ENCODE results near the gene NUTM2G. TPM values are rescaled to one million over a fixed set of nuclear protein-coding genes. Genes with fewer than 3 reads are reported as not detected.
"Not testable (repeated sequence)": the region's sequence is repeated elsewhere in the genome, so short reads cannot be mapped to it uniquely, and the experiment has no call there.

Gene NUTM2G
- total RNA-seq (ENCODE audit: insufficient read depth, low replicate concordance), result 0.48 TPM

DNA sequence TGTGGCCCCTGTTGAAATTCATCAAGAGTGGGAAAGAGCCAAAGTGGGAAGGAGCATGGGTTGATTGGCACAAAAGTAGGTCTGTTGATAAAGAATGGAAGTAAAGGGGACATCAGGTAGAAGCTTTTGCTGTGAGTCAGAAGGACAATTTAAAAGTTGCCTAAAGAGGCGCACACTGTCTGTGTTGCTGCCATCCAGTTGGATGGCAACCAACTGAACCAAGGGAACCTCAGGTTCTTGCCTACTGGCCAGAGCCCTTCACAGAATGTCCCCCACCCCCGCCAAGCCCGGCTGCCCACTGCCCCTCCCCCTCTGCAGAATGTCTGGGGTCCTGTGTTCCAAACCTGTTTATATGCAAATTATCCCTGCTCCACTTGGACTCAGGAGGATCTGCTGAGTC lies at the start of gene NUTM2G:
Gene NUTM2G (plus strand): TSS at position 301 of the 400 bp plus-strand sequence. CDS start 182 bp downstream, outside the sequence.
- DNase-seq (ENCODE audit: low spot score), result not testable (repeated sequence)

DNA sequence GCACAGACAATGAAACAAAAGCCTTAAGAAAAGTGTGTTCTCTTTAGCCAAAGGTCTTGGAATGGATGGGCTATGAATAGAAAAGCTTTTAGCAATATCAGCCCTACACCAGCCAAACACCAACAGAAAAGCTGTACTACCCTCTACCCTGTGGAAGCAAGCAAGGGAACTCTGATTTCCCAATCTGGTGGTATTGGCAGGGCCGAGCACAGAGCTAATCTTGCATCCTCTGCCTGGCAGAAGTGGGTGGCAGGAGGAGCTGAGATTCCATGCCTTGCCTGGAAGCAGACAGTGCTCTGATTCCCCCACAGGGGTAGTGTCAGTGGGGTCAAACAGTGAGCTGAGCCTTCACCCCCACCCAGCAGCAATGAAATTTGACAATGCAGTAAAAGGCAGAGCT lies 44.7 kb upstream of the NUTM2G start:
- DNase-seq (ENCODE audit: low spot score), result no peak

DNA sequence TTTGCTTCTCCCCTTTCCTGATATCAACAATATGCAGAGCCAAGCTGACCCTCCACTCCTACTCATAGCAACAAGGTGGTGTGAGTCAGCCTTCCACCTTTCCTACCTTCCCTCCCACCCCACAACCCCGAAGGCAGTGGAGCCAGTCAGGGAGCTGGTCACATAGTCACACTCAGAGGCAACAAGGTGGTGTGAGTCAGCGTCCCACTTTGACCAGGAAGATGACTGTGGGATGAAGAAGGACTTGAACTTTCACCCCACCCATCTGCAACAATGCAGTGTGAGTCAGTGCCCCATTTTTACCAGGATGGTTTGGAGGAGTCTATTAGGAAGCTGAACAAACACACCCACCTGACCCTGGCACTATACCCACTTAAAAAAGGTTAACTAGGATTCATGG lies 44.2 kb upstream of the NUTM2G start:
- DNase-seq (ENCODE audit: low spot score), result no peak

DNA sequence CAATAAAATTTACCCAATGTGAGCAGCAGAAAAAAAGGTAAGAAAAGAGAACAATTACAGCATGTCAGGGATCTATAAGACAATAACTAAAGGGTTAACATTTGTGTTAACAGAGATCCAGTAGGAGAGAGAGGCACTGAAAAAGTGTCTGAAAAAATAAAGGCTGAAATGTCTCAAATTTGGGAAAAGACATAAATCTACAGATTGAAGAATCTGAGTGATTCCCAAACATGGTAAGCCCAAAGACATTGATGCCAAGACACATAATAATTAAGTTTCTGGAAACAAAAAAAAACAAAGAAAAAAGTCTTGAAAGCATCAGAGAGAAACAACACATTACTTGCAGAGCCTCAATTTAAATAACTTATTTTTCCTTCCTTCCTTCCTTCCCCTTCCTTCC lies 43.2 kb upstream of the NUTM2G start:
- DNase-seq (ENCODE audit: low spot score), result no peak

DNA sequence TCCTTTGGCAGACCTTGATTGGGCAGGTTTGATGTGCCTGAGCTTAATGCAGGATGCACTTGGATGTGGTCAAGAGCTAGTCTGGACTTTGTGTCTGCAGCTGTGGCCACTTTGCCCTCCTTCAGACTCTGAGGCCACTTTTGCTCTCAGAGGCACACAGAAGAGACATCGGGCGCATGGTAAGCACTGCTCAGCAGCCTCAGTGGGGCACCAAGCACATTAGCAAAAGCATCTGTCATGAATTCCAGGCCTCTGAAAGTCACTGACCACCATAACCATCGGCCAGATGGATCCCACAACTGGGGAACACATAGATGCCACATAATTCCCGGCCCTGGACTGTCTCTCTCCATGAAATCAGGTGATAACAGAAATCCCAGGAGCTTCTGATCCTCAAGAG lies 40.1 kb upstream of the NUTM2G start:
- peak; percentile 66 for DNase-seq (ENCODE audit: low spot score)

DNA sequence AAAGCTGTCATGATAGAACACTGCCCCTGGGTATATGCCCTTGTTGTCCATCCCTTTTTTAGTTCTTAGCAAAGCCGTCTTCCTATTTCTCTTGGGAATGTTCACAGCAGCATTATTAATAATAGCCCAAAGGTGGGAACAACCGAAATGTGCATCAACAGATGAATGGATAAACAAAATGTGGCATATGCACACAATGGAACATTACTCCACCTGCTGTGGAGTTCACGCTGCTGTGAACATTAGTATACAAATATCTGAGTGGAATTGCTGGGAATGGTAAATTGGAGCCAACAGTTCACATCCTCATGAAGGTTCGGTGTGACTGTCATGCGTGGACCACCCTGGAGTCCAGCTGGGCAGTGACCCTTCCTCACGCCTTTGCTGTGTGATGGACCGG lies 36.5 kb upstream of the NUTM2G start:
- no peak for DNase-seq (ENCODE audit: low spot score)

DNA sequence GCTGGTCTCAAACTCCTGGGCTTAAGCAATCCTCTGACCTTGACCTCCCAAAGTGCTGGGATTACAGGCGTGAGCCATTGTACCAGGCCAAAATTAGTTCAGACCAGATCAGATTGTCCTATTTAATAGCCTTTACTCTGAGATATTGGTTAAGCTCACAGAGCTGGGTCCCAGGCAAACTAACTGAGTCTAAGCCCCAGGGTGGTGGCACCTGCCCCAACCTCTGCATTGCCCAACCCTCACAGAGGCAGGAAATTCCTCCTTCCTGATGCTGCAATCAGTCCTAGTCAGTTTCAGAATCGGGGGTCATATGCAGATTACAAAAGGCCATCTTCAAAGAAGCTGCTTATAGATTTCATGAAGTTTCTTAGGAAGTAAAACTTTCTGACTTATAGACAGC lies 28.6 kb upstream of the NUTM2G start:
- not testable (repeated sequence) for DNase-seq (ENCODE audit: low spot score)

GRCh38 chr9:96904947-96905722 lies 23.5 kb upstream of the NUTM2G start:
- DNase-seq (ENCODE audit: low spot score), result not testable (repeated sequence)

DNA sequence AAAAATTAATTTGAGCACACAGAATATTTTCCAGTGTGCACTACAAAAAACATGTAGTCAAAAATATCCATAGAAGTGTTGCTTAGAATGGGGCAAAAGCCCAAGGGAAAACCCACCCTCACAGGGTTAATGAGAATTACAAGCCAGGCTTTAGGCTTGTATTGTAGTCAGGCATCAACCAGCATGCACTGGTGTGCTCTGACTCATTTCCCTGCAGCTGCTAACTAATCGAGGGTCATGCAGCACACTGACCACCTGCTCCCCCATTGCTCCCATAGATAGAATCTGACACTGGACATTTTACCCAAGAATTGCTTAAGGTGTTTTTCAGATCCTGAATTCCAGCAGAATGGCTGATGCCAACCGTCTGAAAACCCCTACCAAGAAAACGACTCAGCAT lies 20.2 kb upstream of the NUTM2G start:
- not testable (repeated sequence) for DNase-seq (ENCODE audit: low spot score)

DNA sequence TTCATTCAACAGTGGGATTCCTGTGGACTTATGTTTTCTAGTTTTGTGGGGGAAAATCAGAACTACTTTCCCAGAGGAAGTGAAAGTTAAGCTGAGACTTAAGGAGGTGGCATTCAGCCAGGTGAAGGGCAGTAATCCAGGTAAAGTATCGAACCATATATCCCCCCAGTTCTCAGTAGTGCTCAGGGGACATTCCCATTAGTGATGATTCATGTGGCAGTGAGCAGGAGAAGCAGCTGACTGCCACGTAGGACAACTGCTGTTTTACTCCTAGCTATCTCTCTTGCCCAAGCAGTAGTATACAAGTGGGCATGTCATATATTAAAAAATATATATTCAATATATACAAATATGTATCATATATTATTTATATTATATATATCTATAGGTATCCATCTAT lies 13.1 kb upstream of the NUTM2G start:
- DNase-seq (ENCODE audit: low spot score), result not testable (repeated sequence)

- not testable (repeated sequence) for DNase-seq (ENCODE audit: low spot score)
Observed at GRCh38 chr9:96916531-96916930, 12.1 kb upstream of the NUTM2G start.

DNA sequence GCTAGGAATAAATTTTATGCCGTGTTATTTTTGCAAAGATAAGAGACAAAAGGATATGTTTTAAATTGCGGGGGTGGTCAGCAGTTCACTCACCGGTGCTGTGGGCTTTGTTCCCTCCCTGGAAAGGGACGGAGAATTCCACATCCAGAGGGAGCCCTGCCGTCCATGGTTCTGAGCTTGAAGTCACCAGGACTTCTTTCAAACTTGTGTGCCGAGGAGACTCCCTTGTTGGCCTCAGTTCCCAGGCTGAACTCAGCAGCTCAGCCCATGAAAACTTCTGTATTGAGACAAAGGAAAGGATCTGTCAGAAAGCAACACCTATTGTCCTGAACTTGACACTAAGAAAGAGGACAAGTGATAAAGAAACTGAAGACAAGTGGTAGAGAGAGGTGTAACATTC lies 10.1 kb upstream of the NUTM2G start:
- not testable (repeated sequence) for DNase-seq (ENCODE audit: low spot score)

DNA sequence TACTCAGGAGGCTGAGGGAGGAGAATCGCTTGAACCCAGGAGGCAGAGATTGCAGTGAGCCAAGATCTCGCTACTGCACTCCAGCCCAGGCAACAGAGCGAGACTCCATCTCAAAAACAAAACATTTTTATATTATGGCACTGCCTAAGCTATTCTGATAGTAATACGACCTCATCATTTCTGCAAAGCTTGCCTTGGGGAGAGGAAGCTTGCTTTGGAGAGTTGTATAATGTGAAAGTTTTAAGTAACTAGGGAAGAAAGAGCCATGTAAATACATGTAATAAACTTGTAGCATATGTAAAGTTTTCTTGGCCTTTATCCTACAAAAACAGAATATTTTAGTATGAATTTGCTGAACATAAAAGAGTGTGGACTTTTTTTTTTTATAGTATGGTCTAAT lies 7.8 kb upstream of the NUTM2G start:
- not testable (repeated sequence) for DNase-seq (ENCODE audit: low spot score)

GRCh38 chr9:96925587-96925986 lies 3.1 kb upstream of the NUTM2G start:
- not testable (repeated sequence) for DNase-seq (ENCODE audit: low spot score)

DNA sequence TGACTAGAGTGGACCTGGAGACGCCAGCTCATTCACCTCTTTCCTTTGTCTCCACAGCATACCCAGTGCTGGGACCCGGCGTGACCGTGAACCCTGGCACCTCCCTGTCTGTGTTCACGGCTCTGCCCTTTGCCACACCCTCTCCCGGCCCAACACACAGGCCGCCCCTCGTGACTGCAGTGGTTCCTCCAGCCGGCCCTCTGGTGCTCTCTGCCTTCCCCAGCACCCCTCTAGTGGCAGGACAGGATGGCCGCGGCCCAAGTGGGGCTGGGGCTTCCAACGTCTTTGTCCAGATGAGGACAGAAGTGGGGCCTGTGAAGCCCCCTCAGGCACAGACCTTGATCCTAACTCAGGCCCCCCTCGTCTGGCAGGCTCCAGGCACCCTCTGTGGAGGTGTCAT lies 3.0 kb downstream of the NUTM2G start:
- not testable (repeated sequence) for DNase-seq (ENCODE audit: low spot score)

GRCh38 chr9:96934097-96934496 lies 5.5 kb downstream of the NUTM2G start:
- not testable (repeated sequence) for DNase-seq (ENCODE audit: low spot score)

DNA sequence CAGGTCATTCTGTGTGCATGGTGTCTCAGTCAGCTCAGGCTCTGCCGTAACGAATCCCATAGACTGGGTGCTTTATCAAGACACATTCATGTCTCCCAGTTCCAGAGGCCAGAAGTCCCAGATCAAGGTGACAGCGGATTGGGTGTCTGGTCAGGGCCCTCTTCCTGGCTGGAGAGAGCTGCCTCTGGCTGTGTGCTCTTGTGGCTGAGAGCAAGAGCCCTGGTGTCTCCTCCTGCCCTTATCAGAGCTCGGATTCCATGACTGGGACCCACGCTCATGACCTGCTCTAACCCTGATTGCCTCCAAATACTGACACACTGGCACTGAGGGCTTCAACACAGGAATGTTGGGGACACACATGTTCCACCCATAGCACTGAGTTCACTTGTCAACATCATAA lies 6.1 kb downstream of the NUTM2G start:
- not testable (repeated sequence) for DNase-seq (ENCODE audit: low spot score)

- not testable (repeated sequence) for DNase-seq (ENCODE audit: low spot score)
Observed at GRCh38 chr9:96935401-96935800, 6.8 kb downstream of the NUTM2G start.

DNA sequence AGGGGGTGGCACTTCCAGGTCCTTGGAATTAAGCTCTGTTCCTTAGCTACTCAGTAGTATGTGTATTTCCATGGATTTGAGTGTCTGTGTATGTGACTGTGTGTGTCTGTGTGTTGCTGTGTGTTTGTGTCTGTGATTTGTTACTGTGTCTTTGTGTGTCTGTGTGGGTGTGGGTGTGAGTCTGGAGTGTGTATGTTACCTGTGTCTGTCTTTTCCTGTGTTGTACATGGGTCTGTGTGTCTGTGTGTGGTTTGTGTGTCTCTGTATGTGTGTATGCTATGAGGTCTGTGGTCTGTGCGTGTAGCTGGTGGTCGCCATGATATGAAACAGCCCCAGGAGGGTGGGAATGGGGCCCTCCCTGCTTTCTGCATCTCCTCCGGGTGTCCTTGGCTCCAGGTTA lies 8.8 kb downstream of the NUTM2G start:
- not testable (repeated sequence) for DNase-seq (ENCODE audit: low spot score)

DNA sequence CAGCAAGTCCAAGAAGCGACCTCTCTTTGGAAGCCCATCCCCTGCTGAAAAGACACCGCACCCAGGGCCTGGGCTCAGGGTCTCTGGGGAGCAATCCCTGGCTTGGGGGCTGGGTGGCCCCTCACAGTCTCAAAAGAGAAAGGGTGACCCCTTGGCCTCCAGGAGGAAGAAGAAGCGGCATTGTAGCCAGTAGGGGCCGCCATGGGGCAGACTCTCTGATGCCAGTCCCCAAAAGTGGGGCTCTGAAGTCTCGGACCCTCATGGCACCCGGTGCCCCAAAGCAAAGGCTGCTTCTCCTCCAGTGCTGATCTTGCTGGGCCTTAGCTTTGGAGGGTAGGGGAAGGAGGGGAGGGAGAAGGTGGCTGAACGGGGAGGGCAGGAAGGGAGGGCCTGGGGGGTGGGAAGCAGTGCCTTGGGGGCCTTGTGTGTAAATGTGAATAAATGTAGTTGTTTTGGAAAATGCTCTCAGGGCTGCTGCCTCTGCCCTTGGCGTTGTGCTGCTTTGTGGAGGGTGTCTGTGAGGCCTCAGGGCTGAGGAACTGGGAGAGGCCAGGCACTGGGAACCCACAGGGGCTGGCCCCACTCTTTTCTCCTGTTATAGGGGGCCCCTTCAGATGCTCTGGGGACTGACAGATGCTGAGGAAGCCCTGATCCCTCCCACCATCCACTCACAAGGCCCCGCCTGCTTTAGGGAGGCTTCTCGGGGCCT lies 10.5 kb downstream of the NUTM2G start:
- DNase-seq (ENCODE audit: low spot score), result not testable (repeated sequence)

GRCh38 chr9:96940982-96941381 lies 12.3 kb downstream of the NUTM2G start:
- not testable (repeated sequence) for DNase-seq (ENCODE audit: low spot score)

- DNase-seq (ENCODE audit: low spot score), result not testable (repeated sequence)
Observed at GRCh38 chr9:96941628-96942027, 13.0 kb downstream of the NUTM2G start.

GRCh38 chr9:96942181-96942580 lies 13.5 kb downstream of the NUTM2G start:
- DNase-seq (ENCODE audit: low spot score), result not testable (repeated sequence)
